ENCODE results near the gene PVALEF.
"Not testable (repeated sequence)": the region's sequence is repeated elsewhere in the genome, so short reads cannot be mapped to it uniquely, and the experiment has no call there.

Gene PVALEF

GRCh38 chr17:81146208-81146607, 19.1 kb upstream of the PVALEF start:
- not testable (repeated sequence) for DNase-seq

DNA sequence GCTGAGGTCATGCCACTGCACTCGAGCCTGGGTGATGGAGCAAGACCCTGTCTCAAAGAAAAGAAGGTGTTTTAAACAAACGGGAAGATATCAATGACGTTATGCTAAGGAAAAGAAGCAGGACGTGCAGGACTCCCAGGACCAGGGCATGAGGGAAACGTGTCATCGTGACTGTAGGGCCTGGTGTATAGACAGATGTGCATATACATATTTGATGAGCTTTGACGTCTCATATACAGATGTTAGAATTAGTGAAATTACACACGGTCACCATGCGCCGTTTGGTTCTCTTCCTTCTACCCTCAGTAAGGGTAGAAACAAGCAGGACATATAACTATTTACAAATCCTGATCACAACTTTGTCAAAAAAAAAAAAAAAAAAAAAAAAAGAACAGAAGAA, 17.6 kb upstream of the PVALEF start:
- DNase-seq, result no peak

DNA sequence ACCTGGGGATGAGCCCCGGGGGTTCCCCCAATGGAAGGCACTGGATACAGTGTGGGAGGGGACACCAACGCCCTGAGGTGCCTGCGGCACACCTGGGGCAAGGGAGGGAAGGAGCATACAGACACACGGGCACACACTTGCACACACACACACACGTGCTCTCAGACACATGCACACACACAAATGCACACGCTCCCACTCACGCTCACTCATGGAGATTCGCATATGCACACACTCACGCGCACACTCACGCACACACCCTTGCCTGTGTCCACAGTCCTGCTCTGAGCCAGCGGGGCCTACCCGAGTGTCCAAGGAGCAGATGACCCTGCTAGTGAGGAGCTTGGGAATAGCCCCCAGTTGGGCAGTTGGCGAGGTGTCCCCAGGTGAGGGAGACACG, 16.7 kb upstream of the PVALEF start:
- no peak for DNase-seq

GRCh38 chr17:81148986-81149533, 16.2 kb upstream of the PVALEF start:
- DNase-seq, result no peak

GRCh38 chr17:81150377-81151077, 14.8 kb upstream of the PVALEF start:
- no peak for DNase-seq

DNA sequence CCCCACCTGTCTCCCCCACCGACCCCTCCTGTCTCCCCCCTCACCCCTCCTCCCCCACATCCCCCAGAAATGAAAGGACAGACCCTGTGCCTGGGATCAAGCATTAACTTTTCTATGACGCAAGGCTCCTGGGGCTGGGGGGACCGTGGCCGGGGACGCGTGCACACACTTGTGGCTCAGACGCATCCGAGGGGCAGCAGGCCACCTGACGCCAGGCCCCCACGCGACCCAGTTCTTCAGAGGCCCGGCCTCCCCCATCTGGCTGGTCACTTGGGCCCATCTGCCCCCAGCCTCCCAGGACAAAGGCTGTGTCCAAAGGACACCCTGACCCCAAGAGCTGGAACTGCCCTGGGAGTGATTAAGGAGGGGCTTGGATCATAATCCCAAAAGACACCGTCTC, 14.0 kb upstream of the PVALEF start:
- DNase-seq, result no peak

DNA sequence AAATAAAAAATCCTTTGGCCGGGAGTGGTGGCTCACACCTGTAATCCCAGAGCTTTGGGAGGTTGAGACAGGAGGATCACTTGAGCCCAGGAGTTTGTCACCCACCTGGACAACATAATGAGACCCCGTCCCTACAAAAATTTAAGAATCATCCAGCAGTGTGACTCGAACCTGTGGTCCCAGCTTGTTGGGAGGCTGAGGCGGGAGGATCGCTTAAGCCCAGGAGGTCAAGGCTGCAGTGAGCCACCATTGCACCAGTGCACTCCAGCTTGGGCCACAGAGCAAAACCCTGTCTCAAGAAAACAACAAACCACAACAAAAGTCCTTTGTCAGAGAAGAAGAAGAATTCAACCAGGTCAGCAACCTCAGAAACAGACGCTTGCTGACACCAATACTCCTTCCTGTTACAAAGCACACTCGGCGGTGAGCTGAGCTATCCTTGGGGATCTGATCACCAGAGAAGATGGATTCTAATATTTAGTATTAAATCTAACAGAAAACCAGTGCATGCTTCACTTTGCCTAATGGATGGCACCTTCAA, 12.9 kb upstream of the PVALEF start:
- no peak for DNase-seq

DNA sequence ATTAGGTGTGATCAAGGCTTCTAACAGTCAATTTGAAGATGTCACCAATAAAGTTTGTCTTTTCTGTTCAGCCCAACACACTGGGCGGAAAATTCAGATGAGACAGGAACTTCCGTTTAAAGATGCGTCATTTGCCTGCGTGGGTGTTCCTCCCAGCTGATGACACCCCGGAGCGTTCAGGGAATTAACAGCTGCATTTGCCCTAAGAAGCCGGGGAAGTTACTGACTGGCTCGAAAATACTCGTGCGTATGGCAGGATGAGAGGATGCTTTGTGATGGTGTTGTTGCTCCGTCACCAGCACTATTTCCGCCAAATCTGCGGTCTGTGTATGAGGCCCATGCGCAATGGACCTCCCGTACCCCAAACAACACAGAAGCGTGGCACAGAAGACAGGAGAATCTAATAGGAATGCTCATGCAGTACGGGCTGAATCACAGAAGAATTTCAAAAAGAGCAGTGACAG, 11.9 kb upstream of the PVALEF start:
- no peak for DNase-seq

GRCh38 chr17:81154016-81154415, 11.3 kb upstream of the PVALEF start:
- not testable (repeated sequence) for DNase-seq

- DNase-seq, result no peak
These were observed 10.3 kb upstream of the PVALEF start for GRCh38 chr17:81154961-81155360.

DNA sequence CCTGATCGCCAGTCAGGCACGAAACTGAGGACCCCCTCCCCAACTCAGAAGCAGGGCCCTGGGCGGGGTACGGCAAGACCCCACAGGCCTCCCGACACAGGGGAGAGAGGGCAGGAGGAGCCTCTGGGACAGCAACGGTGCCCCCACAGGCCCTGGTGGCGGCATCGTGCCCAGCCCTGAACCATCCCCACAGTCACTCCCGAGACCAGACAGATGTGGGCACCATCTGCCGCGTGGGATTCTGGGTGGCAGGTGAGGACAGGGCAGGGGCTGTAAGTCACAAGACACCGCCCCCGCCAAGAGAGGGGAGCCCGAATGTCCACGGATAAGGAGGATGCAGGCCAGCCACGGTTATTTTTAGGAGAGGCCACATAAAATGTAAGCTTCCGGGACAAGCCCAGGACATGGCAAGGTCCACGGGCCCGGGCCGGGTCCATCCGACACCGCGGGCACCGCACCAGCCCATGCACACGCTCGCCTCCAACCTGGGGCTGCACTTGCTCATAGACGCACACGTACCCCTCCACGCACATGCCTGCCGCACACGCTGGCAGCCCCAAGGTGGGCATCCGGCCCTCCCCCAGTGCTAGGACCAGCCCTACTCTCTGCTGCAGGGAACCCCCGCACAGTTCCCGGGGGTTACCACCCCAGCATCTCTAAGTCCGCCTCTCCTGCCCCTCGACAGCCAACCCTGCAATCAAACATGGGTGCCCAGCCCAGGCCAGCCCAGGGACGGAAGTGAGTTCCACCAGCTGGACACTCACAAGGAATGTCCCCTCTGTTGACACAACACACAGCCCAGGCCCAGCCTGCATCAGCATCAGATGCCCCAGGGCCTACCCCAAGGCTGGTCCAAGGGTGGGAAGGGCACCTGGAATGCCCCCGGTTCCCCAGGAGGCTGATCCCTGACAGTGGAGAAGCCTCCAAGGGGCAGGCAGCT, 8.2 kb upstream of the PVALEF start:
- DNase-seq, result no peak

DNA sequence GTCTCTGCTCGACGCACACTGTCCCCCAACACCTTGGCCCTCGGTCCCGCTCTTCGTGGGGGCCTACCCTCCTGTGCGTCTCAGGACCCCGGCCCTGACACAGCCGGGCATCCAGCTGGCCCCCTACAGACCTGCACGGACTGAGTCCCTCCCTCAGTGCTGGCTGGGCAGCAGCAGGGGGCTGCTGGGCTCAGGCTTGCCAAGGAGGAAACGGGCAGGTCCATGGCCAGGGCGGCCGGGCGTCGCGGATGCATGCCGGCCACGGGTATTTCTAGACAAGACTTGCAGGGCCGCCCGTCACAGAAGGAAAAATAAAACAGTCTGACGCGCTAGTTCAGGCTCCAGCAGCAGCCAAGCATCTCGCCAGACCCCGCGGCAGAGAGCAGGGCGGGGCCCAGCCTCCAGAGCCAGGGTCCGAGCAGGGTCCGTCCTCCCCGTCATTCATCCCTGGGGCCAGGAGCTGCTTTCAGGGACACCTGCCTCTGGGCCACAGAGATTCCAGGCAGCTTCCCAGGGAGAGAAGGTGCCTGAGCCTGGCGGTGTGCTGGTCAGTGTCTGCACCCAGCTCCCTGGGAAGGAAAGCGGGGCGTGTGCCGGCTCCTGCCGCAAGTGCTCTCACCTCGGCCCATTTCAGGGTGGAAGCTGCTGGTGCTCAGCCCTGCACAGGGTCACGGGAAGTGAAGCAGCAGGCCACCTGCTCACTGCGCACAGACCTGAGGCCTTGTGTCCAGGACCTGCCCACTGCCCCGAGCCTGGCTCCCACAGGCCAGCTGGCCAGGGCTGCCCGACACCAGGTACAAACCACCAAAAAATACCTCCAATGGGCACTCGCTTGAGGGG, 7.2 kb upstream of the PVALEF start:
- no peak for DNase-seq

GRCh38 chr17:81158688-81159590, 6.4 kb upstream of the PVALEF start:
- DNase-seq, result no peak

GRCh38 chr17:81159611-81160265, 5.6 kb upstream of the PVALEF start:
- no peak for DNase-seq

- DNase-seq, result no peak
These were observed 5.0 kb upstream of the PVALEF start for GRCh38 chr17:81160306-81160705.

DNA sequence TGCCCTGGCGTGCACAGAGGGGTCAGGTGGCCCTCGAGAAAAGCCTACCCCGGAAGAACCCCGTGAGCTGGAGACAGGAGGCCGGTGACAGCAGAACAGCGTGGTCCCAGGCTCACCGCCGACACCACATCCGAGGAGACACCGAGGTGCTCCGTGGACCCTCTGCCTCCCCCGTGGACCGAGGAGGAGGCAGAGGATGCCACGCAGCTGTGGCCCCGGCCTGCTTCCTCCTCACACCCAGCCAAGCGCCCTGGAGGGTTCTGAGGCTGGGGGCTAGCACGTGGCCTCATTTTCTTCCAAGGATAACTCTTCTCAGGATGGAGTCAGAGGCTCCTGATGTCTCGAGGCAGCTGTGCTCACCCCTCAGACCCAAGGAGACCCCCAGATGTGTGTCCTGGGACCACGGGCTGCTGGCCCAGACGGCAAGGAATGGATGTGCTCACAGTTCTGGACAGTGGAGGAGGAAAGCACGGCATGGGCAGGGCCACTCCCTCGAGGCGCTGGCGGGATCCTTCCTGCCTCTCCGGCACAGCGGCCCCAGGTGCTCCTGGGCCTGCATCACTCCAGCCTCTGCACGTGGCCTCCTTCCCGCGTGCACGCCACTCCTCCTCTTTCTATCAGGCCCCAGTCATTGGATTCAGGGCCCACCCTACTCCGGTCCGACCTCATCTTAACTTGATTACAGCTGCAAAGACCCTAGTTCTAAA, 4.4 kb upstream of the PVALEF start:
- DNase-seq, result no peak

DNA sequence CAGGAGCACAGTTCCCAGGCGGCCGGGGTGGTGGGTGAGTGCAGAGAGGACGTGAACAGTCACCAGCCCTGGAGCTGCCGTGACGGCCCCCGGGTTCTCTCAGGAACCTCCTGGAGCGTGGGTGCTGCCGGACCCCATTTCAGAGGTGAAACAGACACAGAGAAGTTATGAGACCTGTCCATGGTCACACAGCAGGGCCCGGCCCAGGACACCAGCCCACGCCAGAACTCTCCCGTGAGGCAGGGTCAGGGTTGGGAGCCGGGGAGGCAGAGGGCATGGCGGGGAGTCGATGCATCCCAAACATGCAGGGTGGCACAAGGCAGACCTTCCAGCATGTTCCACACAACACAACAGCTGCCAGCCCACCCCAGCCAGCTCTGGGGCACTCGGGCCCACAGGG, 3.8 kb upstream of the PVALEF start:
- DNase-seq, result no peak

GRCh38 chr17:81161972-81162371, 3.3 kb upstream of the PVALEF start:
- DNase-seq, result no peak

DNA sequence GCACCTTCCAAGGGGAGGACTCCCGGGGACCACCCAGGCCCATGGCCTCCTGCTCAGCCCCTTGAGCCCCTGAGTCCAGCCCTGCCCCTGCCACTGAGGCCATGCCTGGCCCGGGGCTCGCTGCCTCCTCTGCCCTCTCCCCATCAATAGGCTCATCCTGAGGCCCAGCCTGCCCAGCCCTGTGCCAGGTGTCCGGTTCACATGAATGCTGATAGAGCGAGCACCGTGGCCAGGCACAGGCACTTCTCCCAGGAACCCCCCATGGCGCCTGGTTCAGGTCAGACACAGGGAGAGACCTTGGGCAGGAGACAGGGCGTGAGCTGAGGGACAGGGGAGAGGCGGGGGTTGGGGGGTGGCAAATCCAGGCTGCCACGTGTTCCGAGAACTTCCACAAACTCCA, 2.8 kb upstream of the PVALEF start:
- no peak for DNase-seq

GRCh38 chr17:81163051-81163695, 2.1 kb upstream of the PVALEF start:
- DNase-seq, result no peak

All from activated naive CD4-positive, alpha-beta T cell (primary cell).